Progenitor cell of endocrine pancreas (in vitro differentiated cells): Measurements from ENCODE around the gene NRG4. TPM values are rescaled to one million over a fixed set of nuclear protein-coding genes. Genes with fewer than 3 reads are reported as not detected.

Experiments used
- DNase-seq: peaks from one replicate; pipeline ENCODE4 v3.0.0; 2021; ENCODE audit warnings: low spot score; ENCODE audit not compliant: unreplicated experiment
- H3K27ac Mint-ChIP-seq: 2 replicates; pipeline ENCODE4 v1.8.0; 2021; ENCODE audit warnings: mild to moderate bottlenecking, moderate library complexity, mixed read lengths
- H3K27me3 Mint-ChIP-seq: 2 replicates; pipeline ENCODE4 v1.8.0; 2021; ENCODE audit warnings: mixed read lengths
- H3K36me3 Mint-ChIP-seq: 2 replicates; pipeline ENCODE4 v1.8.0; 2022; ENCODE audit warnings: mixed read lengths; ENCODE audit not compliant: insufficient read depth
- H3K4me1 Mint-ChIP-seq: 2 replicates; pipeline ENCODE4 v1.8.0; 2021; ENCODE audit warnings: low read depth, mixed read lengths
- H3K4me3 Mint-ChIP-seq: 2 replicates; pipeline ENCODE4 v1.8.0; 2021; ENCODE audit warnings: low read depth, mild to moderate bottlenecking, moderate library complexity, mixed read lengths
- H3K9me3 Mint-ChIP-seq: 2 replicates; pipeline ENCODE4 v1.8.0; 2021; ENCODE audit warnings: low read depth, mixed read lengths
- total RNA-seq: library from RNA; stranded (reverse); gene quantifications from 2 replicates; pipeline ENCODE4 v1.2.1, GENCODE V29; 2021
- TF ChIP-seq, protein P1 (sequence below): fragments of 200-600 bp; sonication (generic); IDR thresholded peaks from one replicate; pipeline ENCODE4 v1.5.0; 2021; ENCODE audit warnings: antibody characterized with exemption, mild to moderate bottlenecking; ENCODE audit not compliant: unreplicated experiment

Gene NRG4
- total RNA-seq, 1 donor from 2014 or later: 1.0 TPM

DNA sequence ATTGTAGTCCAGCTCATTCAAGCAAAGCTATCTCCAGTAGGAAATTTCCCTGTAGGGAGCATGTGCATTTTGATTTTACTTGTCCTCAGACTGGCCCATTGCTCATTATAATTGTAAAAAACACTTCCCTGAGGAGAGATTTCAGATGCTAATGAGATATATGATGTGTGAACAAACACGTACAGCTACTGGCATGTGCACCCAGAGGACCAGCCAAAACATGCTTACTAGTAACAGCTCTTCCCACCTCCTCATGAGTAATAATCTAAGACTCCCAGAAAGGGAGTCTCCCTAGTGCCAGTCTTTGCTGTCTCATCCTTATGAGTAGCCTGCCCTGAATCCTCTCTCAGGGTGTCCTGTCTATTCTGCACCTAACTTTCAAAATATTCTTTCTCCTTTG lies 65.1 kb downstream of the NRG4 start:
- no peaks in the 10 kb centered on the region for H3K9me3 Mint-ChIP-seq
- H3K4me1 Mint-ChIP-seq: peaks cover 4% of the 10 kb centered on the region
- no peak overlapping the region for H3K27ac Mint-ChIP-seq
- H3K4me3 Mint-ChIP-seq: no peak overlapping the region
- H3K36me3 Mint-ChIP-seq: no peaks in the 10 kb centered on the region
- TF ChIP-seq, protein P1, sequence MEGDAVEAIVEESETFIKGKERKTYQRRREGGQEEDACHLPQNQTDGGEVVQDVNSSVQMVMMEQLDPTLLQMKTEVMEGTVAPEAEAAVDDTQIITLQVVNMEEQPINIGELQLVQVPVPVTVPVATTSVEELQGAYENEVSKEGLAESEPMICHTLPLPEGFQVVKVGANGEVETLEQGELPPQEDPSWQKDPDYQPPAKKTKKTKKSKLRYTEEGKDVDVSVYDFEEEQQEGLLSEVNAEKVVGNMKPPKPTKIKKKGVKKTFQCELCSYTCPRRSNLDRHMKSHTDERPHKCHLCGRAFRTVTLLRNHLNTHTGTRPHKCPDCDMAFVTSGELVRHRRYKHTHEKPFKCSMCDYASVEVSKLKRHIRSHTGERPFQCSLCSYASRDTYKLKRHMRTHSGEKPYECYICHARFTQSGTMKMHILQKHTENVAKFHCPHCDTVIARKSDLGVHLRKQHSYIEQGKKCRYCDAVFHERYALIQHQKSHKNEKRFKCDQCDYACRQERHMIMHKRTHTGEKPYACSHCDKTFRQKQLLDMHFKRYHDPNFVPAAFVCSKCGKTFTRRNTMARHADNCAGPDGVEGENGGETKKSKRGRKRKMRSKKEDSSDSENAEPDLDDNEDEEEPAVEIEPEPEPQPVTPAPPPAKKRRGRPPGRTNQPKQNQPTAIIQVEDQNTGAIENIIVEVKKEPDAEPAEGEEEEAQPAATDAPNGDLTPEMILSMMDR: no peak
- peaks cover 3% of the 10 kb centered on the region for H3K27me3 Mint-ChIP-seq
- DNase-seq: no peak

DNA sequence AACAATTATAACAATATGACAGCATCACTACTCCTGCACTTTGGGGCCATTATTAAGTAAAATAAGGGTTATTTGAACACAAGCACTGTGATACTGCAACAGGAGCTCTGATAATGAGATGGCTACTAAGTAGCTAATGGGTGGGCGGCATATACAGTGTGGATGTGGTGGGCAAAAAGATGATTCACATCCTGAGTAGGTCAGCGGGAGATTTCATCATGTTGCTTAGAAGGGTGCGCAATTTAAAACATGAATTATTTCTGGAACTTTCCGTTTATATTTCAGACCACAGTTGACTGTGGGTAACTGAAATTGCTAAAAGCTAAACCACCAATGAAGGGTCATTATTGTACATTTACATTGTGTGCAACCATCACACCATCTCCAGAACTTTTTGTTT lies 66.3 kb downstream of the NRG4 start:
- no peaks in the 10 kb centered on the region for H3K36me3 Mint-ChIP-seq
- H3K9me3 Mint-ChIP-seq: no peaks in the 10 kb centered on the region
- no peak for DNase-seq
- peaks cover 3% of the 10 kb centered on the region for H3K27me3 Mint-ChIP-seq
- peaks cover 4% of the 10 kb centered on the region for H3K4me1 Mint-ChIP-seq
- no peak overlapping the region for H3K27ac Mint-ChIP-seq
- TF ChIP-seq, protein P1: no peak
- H3K4me3 Mint-ChIP-seq: no peak overlapping the region

DNA sequence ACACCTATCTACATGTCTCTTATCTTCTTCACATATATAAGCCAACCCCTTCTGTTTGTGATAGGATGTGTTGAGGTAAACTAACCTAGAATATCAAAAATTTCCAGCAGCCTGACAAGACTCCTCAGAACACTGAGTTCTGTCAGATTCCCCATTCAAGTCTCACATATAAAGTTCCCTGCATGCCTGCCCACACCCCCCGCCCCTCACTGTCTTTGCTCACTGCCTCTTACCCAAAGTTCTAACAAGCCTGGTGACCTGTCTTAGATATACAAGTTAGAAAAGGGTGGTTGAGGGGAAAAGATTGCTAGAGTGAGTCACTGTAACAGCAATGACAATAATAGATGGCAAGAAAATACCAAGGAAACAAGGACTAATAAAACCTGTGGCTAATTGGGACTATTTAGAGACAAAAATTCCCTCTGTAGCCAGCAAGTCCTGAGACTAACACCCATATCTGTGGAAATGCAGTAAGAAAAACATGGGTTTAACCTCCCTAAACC lies 68.5 kb downstream of the NRG4 start:
- Mint-ChIP-seq H3K4me3 (no peak overlapping the region), H3K27me3 (peaks cover 3% of the 10 kb centered on the region), H3K9me3 (peaks cover 14% of the 10 kb centered on the region), H3K36me3 (peaks cover 14% of the 10 kb centered on the region), H3K4me1 (peaks cover 4% of the 10 kb centered on the region), H3K27ac (no peak overlapping the region)
- no peak for DNase-seq
- TF ChIP-seq, protein P1: no peak

DNA sequence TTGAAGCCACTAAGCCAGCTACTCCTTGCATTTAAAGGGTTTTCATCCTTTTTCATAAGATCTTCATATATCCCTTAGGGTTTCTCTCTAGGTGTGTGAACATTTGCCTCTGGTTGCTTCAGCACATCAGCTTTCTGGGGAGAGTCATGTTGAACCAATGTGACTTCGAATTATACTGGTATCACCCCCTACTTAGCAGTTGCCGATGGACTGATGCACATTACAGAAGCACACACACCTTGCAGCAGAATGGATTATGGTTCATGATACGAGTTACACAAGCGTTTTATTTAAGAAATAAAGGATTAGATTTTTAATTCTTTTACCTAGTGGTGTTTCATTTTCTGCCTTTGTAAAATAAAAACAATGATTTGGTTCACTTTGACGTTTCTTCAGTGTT lies 69.0 kb downstream of the NRG4 start:
- TF ChIP-seq, protein P1: no peak
- DNase-seq: no peak
- Mint-ChIP-seq H3K9me3 (peaks cover 19% of the 10 kb centered on the region), H3K36me3 (peaks cover 19% of the 10 kb centered on the region), H3K27ac (no peak overlapping the region), H3K27me3 (peaks cover 3% of the 10 kb centered on the region), H3K4me1 (peaks cover 4% of the 10 kb centered on the region), H3K4me3 (no peak overlapping the region)

DNA sequence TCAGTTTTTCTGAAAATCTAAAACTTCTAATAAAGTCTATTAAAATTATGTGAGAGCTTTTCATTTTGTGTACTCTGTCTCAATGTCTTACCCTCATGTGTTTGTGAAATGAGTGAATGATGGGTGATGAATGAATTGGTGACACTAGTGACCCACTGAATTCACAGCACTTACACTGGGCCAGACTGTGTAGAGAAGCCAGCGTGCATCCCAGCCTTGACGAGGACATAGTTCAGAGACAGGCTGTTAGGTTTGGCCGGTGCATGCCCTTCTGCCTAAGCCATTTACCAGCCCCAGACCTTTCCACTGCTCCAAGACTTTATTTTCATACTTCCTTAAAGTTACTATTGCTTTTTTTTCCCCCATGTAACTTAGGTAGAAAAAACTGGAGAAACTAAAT lies 69.8 kb downstream of the NRG4 start:
- Mint-ChIP-seq H3K4me3 (no peak overlapping the region), H3K9me3 (peaks cover 20% of the 10 kb centered on the region), H3K27ac (no peak overlapping the region), H3K36me3 (peaks cover 27% of the 10 kb centered on the region), H3K27me3 (peaks cover 3% of the 10 kb centered on the region), H3K4me1 (peaks cover 4% of the 10 kb centered on the region)
- TF ChIP-seq, protein P1: no peak
- no peak for DNase-seq
